Vagina (tissue), 2 donors: ENCODE measurements around the gene APCDD1L. TPM values are rescaled to one million over a fixed set of nuclear protein-coding genes. Genes with fewer than 3 reads are reported as not detected.

Experiments
- DNase-seq, 2 donors: peaks; one replicate each; pipeline ENCODE4 v3.0.0-alpha.2; 2017; ENCODE audit errors: extremely low spot score in 2 of 2
- H3K27ac ChIP-seq: fragments of 200-600 bp; sonication (generic); one replicate; pipeline ENCODE4 v1.5.1; 2019
- H3K27me3 ChIP-seq: fragments of 200-600 bp; sonication (generic); one replicate; pipeline ENCODE4 v1.5.1; 2019
- H3K36me3 ChIP-seq, 2 donors: fragments of 200-600 bp; sonication (generic); one replicate each; pipeline ENCODE4 v1.5.1; 2017 to 2019
- H3K4me1 ChIP-seq: fragments of 200-600 bp; sonication (generic); one replicate; pipeline ENCODE4 v1.5.1; 2019
- H3K4me3 ChIP-seq, 2 donors: fragments of 200-600 bp; sonication (generic); 1 replicate in 1 of 2; 2 replicates in 1 of 2; pipeline ENCODE4 v1.5.1; 2016 to 2019
- H3K9me3 ChIP-seq: fragments of 200-600 bp; sonication (generic); one replicate; pipeline ENCODE4 v1.5.1; 2019
- POLR2A ChIP-seq, 2 donors: fragments of 450-650 bp; IDR thresholded peaks; one replicate each; pipeline ENCODE4 v1.6.1; 2017; ENCODE audit warnings: antibody characterized with exemption in 2 of 2, mild to moderate bottlenecking in 2 of 2, moderate library complexity in 2 of 2
- POLR2AphosphoS5 ChIP-seq, 2 donors: sonication (generic); formaldehyde crosslinking; IDR thresholded peaks; one replicate each; pipeline ENCODE4 v1.9.0; 2017; ENCODE audit warnings: antibody characterized with exemption in 2 of 2, mild to moderate bottlenecking in 2 of 2, low read depth in 1 of 2; ENCODE audit not compliant: insufficient read depth in 1 of 2
- intact Hi-C: fragments of 100-400 bp; cut with DNase I; formaldehyde crosslinking; loops from one replicate; pipeline ENCODE4 v1.15.1; 2023
- total RNA-seq: library from RNA; depleted of rRNA; stranded (reverse); fragments of >200 nt; gene quantifications from one replicate; pipeline ENCODE4 v1.2.3, GENCODE V29; 2016
- TF ChIP-seq, protein P1 (sequence below), 3 experiments: fragments of 450-650 bp in 2 of 3; fragments of 200-600 bp in 1 of 3; sonication (generic) in 1 of 3; IDR thresholded peaks; one replicate each; pipeline ENCODE4 v1.5.1; 2017 to 2019; ENCODE audit warnings: antibody characterized with exemption in 3 of 3, mild to moderate bottlenecking in 2 of 3, moderate library complexity in 2 of 3

The APCDD1L gene
- total RNA-seq, 1 donor from 2014 or later = 0.98 TPM

GRCh38 chr20:58438970-58439808 lies 76.0 kb downstream of the APCDD1L start:
- intact Hi-C loops = no loop called here
- TF ChIP-seq, protein P1, sequence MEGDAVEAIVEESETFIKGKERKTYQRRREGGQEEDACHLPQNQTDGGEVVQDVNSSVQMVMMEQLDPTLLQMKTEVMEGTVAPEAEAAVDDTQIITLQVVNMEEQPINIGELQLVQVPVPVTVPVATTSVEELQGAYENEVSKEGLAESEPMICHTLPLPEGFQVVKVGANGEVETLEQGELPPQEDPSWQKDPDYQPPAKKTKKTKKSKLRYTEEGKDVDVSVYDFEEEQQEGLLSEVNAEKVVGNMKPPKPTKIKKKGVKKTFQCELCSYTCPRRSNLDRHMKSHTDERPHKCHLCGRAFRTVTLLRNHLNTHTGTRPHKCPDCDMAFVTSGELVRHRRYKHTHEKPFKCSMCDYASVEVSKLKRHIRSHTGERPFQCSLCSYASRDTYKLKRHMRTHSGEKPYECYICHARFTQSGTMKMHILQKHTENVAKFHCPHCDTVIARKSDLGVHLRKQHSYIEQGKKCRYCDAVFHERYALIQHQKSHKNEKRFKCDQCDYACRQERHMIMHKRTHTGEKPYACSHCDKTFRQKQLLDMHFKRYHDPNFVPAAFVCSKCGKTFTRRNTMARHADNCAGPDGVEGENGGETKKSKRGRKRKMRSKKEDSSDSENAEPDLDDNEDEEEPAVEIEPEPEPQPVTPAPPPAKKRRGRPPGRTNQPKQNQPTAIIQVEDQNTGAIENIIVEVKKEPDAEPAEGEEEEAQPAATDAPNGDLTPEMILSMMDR (IDR thresholded peaks at IDR 0.05) = no peak
- TF ChIP-seq POLR2A (IDR thresholded peaks at IDR 0.05) (no peak), POLR2AphosphoS5 (IDR thresholded peaks at IDR 0.05; ENCODE audit: insufficient read depth in 1 of 2, low read depth in 1 of 2) (no peak)
- H3K4me3 ChIP-seq = no peak overlapping the region
- H3K27ac ChIP-seq = no peak overlapping the region
- H3K4me1 ChIP-seq = peaks cover 6% of the 10 kb centered on the region
- DNase-seq = no peak
- peaks cover 0 to 18% of the 10 kb centered on the region in 2 donors for H3K36me3 ChIP-seq
- H3K9me3 ChIP-seq = no peaks in the 10 kb centered on the region
- H3K27me3 ChIP-seq = no peaks in the 10 kb centered on the region

- no peak overlapping the region for H3K27ac ChIP-seq
- TF ChIP-seq POLR2AphosphoS5 (IDR thresholded peaks at IDR 0.05; ENCODE audit: insufficient read depth in 1 of 2, low read depth in 1 of 2) (no peak), POLR2A (IDR thresholded peaks at IDR 0.05) (no peak)
- TF ChIP-seq, protein P1 (IDR thresholded peaks at IDR 0.05) = no peak
- intact Hi-C loops = no loop called here
- H3K9me3 ChIP-seq = no peaks in the 10 kb centered on the region
- peaks cover 0 to 7% of the 10 kb centered on the region in 2 donors for H3K36me3 ChIP-seq
- no peaks in the 10 kb centered on the region for H3K27me3 ChIP-seq
- no peak for DNase-seq
- peaks cover 27% of the 10 kb centered on the region for H3K4me1 ChIP-seq
- H3K4me3 ChIP-seq = no peak overlapping the region
These were observed 78.1 kb downstream of the APCDD1L start for GRCh38 chr20:58436868-58437645.

- Histone ChIP-seq H3K27ac (no peak overlapping the region), H3K27me3 (no peaks in the 10 kb centered on the region), H3K9me3 (no peaks in the 10 kb centered on the region), H3K4me3 (no peak overlapping the region), H3K4me1 (peaks cover 40% of the 10 kb centered on the region), H3K36me3 (peaks cover 0 to 7% of the 10 kb centered on the region in 2 donors)
- no peak for DNase-seq
- intact Hi-C loops = no loop called here
- TF ChIP-seq, protein P1 (IDR thresholded peaks at IDR 0.05) = no peak
- no peak for TF ChIP-seq POLR2AphosphoS5 (IDR thresholded peaks at IDR 0.05; ENCODE audit: insufficient read depth in 1 of 2, low read depth in 1 of 2)
- TF ChIP-seq POLR2A (IDR thresholded peaks at IDR 0.05) = no peak
These were observed 80.0 kb downstream of the APCDD1L start for GRCh38 chr20:58435237-58435636.

DNA sequence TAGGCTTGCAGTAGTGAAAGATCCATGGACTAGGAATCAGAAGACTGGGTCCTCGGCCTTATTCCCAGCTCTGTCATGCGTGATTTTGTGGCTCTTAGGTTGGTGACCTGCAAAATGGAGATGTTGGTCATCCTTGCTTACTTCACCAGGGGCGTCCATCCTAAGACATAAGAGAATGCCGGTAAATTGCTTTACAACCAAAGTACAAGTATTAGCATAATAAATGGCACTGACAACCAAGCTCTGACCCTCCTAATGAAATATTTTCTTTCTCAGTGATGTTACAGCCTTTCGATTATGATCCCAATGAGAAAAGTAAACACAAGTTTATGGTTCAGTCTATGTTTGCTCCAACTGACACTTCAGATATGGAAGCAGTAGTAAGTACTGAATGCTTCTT lies 80.9 kb downstream of the APCDD1L start:
- H3K4me3 ChIP-seq = no peak overlapping the region

More for the DNA sequence above, 80.9 kb downstream of the APCDD1L start:
- H3K9me3 ChIP-seq = no peaks in the 10 kb centered on the region
- no peak for TF ChIP-seq POLR2A (IDR thresholded peaks at IDR 0.05)
- TF ChIP-seq, protein P1 (IDR thresholded peaks at IDR 0.05) = no peak
- TF ChIP-seq POLR2AphosphoS5 (IDR thresholded peaks at IDR 0.05; ENCODE audit: insufficient read depth in 1 of 2, low read depth in 1 of 2) = no peak
- H3K4me1 ChIP-seq = peaks cover 37% of the 10 kb centered on the region
- intact Hi-C loops = no loop called here
- DNase-seq = no peak
- H3K27me3 ChIP-seq = no peaks in the 10 kb centered on the region
- no peak overlapping the region for H3K27ac ChIP-seq
- H3K36me3 ChIP-seq = peaks cover 0 to 4% of the 10 kb centered on the region in 2 donors
